NCI-H2171 (cell line): ENCODE measurements around the gene RBMS1.
"Not testable (repeated sequence)": the region's sequence is repeated elsewhere in the genome, so short reads cannot be mapped to it uniquely, and the experiment has no call there.

ENCODE experiments used
- DNase-seq: peaks from one replicate; lab custom pipeline; 2025; lab: John Stamatoyannopoulos, UW

The RBMS1 gene

GRCh38 chr2:160380000-160380570, 113.5 kb downstream of the RBMS1 start:
- no peak for DNase-seq

GRCh38 chr2:160379399-160379798, 114.2 kb downstream of the RBMS1 start:
- DNase-seq, result no peak

GRCh38 chr2:160377204-160377995, 116.2 kb downstream of the RBMS1 start:
- no peak for DNase-seq

GRCh38 chr2:160376576-160376975, 117.0 kb downstream of the RBMS1 start:
- DNase-seq, result no peak

- no peak for DNase-seq
Observed at GRCh38 chr2:160375802-160376469, 117.7 kb downstream of the RBMS1 start.

- DNase-seq, result no peak
Observed at GRCh38 chr2:160375037-160375436, 118.6 kb downstream of the RBMS1 start.

GRCh38 chr2:160373666-160374065, 119.9 kb downstream of the RBMS1 start:
- no peak for DNase-seq

GRCh38 chr2:160373263-160373662, 120.3 kb downstream of the RBMS1 start:
- DNase-seq, result no peak

- no peak for DNase-seq
Observed at GRCh38 chr2:160372585-160372984, 121.0 kb downstream of the RBMS1 start.

GRCh38 chr2:160372010-160372356, 121.6 kb downstream of the RBMS1 start:
- no peak for DNase-seq

GRCh38 chr2:160371251-160372009, 122.2 kb downstream of the RBMS1 start:
- no peak for DNase-seq

GRCh38 chr2:160368988-160369930, 124.3 kb downstream of the RBMS1 start:
- DNase-seq, result no peak

- no peak for DNase-seq
Observed at GRCh38 chr2:160367887-160368286, 125.7 kb downstream of the RBMS1 start.

- not testable (repeated sequence) for DNase-seq
Observed at GRCh38 chr2:160367139-160367538, 126.5 kb downstream of the RBMS1 start.

GRCh38 chr2:160366474-160366873, 127.1 kb downstream of the RBMS1 start:
- DNase-seq, result no peak

- DNase-seq, result no peak
Observed at GRCh38 chr2:160365716-160366367, 127.8 kb downstream of the RBMS1 start.

GRCh38 chr2:160364364-160364763, 129.2 kb downstream of the RBMS1 start:
- DNase-seq, result no peak

GRCh38 chr2:160363961-160364360, 129.6 kb downstream of the RBMS1 start:
- DNase-seq, result no peak

- DNase-seq, result no peak
Observed at GRCh38 chr2:160363055-160363454, 130.6 kb downstream of the RBMS1 start.

GRCh38 chr2:160362541-160362940, 131.1 kb downstream of the RBMS1 start:
- DNase-seq, result no peak

GRCh38 chr2:160362018-160362417, 131.6 kb downstream of the RBMS1 start:
- no peak for DNase-seq
